HepG2 (cell line): ENCODE results near the gene ACAP3. TPM values are rescaled to one million over a fixed set of nuclear protein-coding genes. Genes with fewer than 3 reads are reported as not detected.

Experiments
- ATAC-seq: fragments of 200-7000 bp; cut with Tn5 transposase; 3 replicates; pipeline ENCODE4 v1.9.1; 2020; ENCODE audit warnings: mild to moderate bottlenecking, moderate library complexity
- BruUV-seq: library from RNA; stranded (reverse); fragments of 400-500 nt; replicated peaks from 2 replicates; lab custom pipeline; 2021; lab: Mats Ljungman, UMichigan
- CTCF ChIA-PET: fragments of 300-600 bp; formaldehyde crosslinking; extraction: SDS; loops from one replicate; lab custom pipeline; 2021; ENCODE audit warnings: low total read pairs, inconsistent platforms, low intra/inter-chr PET ratio; lab: Yijun Ruan, JAX
- POLR2A ChIA-PET: fragments of 350-600 bp; sonication (Branson Sonifier 250); formaldehyde crosslinking; loops from one replicate; lab custom pipeline; 2020; ENCODE audit warnings: antibody characterized with exemption, inconsistent platforms; lab: Yijun Ruan, JAX
- DNase-seq: peaks from one replicate; pipeline ENCODE4 v3.0.0-alpha.2; 2015; ENCODE audit warnings: low spot score
- FAIRE-seq: peaks from 3 replicates; lab custom pipeline; 2011; peaks lifted over from hg19 to GRCh38; lab: Jason Lieb, UNC
- H2AFZ ChIP-seq: one replicate; pipeline ENCODE4 v1.6.1; 2011; ENCODE audit warnings: low read length, inconsistent platforms
- H3K27ac ChIP-seq: fragments of 300-600 bp; 3 replicates; pipeline ENCODE4 v1.8.0; 2011; ENCODE audit warnings: mixed run types, mild to moderate bottlenecking, mixed read lengths, low read length, inconsistent platforms; ENCODE audit not compliant: insufficient read depth; ENCODE audit errors: extremely low read length
- H3K27me3 ChIP-seq, 2 experiments: fragments of 200-600 bp in 1 of 2; 2 replicates in 1 of 2; 3 replicates in 1 of 2; pipeline versions ENCODE4 v1.6.0 to v1.8.0; 2011; ENCODE audit warnings: low read length in 2 of 2, mild to moderate bottlenecking in 2 of 2, moderate library complexity in 2 of 2, inconsistent platforms in 1 of 2; ENCODE audit not compliant: insufficient read depth in 2 of 2, control insufficient read depth in 1 of 2
- H3K36me3 ChIP-seq, 2 experiments: fragments of 200-600 bp in 1 of 2; replicated peaks in 1 of 2; 2 replicates in 1 of 2; 3 replicates in 1 of 2; pipeline versions ENCODE4 v1.5.1 to v1.8.0; 2011; ENCODE audit warnings: low read length in 2 of 2, inconsistent platforms in 1 of 2; ENCODE audit not compliant: insufficient read depth in 2 of 2, control insufficient read depth in 1 of 2
- H3K4me1 ChIP-seq: 2 replicates; pipeline ENCODE4 v1.5.1; 2012; ENCODE audit warnings: low read length, inconsistent platforms; ENCODE audit not compliant: insufficient read depth
- H3K4me2 ChIP-seq: 2 replicates; pipeline ENCODE4 v1.6.0; 2011; ENCODE audit warnings: low read depth, low read length, inconsistent platforms
- H3K4me3 ChIP-seq, 3 experiments: fragments of 200-600 bp in 1 of 3; sonication (generic), shearing (Covaris generic) in 1 of 3; replicated peaks in 1 of 3; 2 replicates each; pipeline ENCODE4 v1.5.1; 2011 to 2016; ENCODE audit warnings: low read length in 3 of 3, inconsistent platforms in 2 of 3, low read depth in 2 of 3, mild to moderate bottlenecking in 2 of 3, control low read depth in 1 of 3, mixed read lengths in 1 of 3; ENCODE audit not compliant: insufficient read depth in 1 of 3
- H3K79me2 ChIP-seq: one replicate; pipeline ENCODE4 v1.6.1; 2011; ENCODE audit warnings: low read length, inconsistent platforms; ENCODE audit not compliant: insufficient read depth
- H3K9ac ChIP-seq: 2 replicates; pipeline ENCODE4 v1.6.0; 2011; ENCODE audit warnings: mild to moderate bottlenecking, low read depth, low read length, inconsistent platforms; ENCODE audit not compliant: insufficient read depth
- H3K9me3 ChIP-seq: 2 replicates; pipeline ENCODE4 v1.5.1; 2012; ENCODE audit warnings: mild to moderate bottlenecking, low read length
- H4K20me1 ChIP-seq: 2 replicates; pipeline ENCODE4 v1.6.0; 2011; ENCODE audit warnings: inconsistent platforms, mild to moderate bottlenecking, low read length, moderate library complexity; ENCODE audit not compliant: insufficient read depth
- AFF4 ChIP-seq: sonication (generic); formaldehyde crosslinking; IDR thresholded peaks from 2 replicates; pipeline ENCODE4 v1.4.0; 2020; ENCODE audit warnings: missing genetic modification reagents
- AGO2 ChIP-seq: fragments of 200-400 bp; formaldehyde crosslinking; optimal IDR thresholded peaks from 2 replicates; pipeline ENCODE3; 2017; ENCODE audit warnings: mild to moderate bottlenecking, low read depth, low read length, moderate library complexity
- ATRX ChIP-seq: sonication (generic); formaldehyde crosslinking; IDR thresholded peaks from 2 replicates; pipeline ENCODE4 v1.4.0; 2020; ENCODE audit warnings: missing genetic modification reagents, borderline replicate concordance
- GATA4 ChIP-seq: sonication (generic); IDR thresholded peaks from 2 replicates; pipeline ENCODE4 v1.6.1; 2016; ENCODE audit warnings: antibody characterized with exemption, low read depth, borderline replicate concordance
- ISL2 ChIP-seq: sonication (generic); formaldehyde crosslinking; IDR thresholded peaks from 2 replicates; pipeline ENCODE4 v1.5.0; 2020; ENCODE audit warnings: missing genetic modification reagents
- RAD21 ChIP-seq: fragments of 450-650 bp; formaldehyde crosslinking; IDR thresholded peaks from 2 replicates; pipeline ENCODE4 v1.5.0; 2020; ENCODE audit warnings: mild to moderate bottlenecking
- RBFOX2 ChIP-seq: fragments of 200-400 bp; formaldehyde crosslinking; IDR thresholded peaks from 2 replicates; pipeline ENCODE4 v1.6.1; 2017; ENCODE audit warnings: low read depth, mild to moderate bottlenecking, low read length
- ZBTB42 ChIP-seq: sonication (generic); formaldehyde crosslinking; IDR thresholded peaks from 2 replicates; pipeline ENCODE4 v1.5.0; 2020; ENCODE audit warnings: mild to moderate bottlenecking, missing genetic modification reagents
- ZBTB44 ChIP-seq: sonication (generic); formaldehyde crosslinking; IDR thresholded peaks from 2 replicates; pipeline ENCODE4 v1.4.0; 2020; ENCODE audit warnings: missing genetic modification reagents
- ZNF430 ChIP-seq: sonication (generic); formaldehyde crosslinking; IDR thresholded peaks from 2 replicates; pipeline ENCODE4 v1.9.0; 2021; ENCODE audit warnings: mild to moderate bottlenecking, missing genetic modification reagents
- ZNF629 ChIP-seq: sonication (generic); formaldehyde crosslinking; conservative IDR thresholded peaks from 2 replicates; pipeline ENCODE4 v1.5.0; 2020; ENCODE audit warnings: missing genetic modification reagents
- ZNF710 ChIP-seq: sonication (generic); formaldehyde crosslinking; IDR thresholded peaks from 2 replicates; pipeline ENCODE4 v1.5.0; 2020; ENCODE audit warnings: mild to moderate bottlenecking, missing genetic modification reagents, borderline replicate concordance
- WGBS: methylation state at CpG from one replicate; pipeline ENCODE4 v1.1.6; 2017; ENCODE audit warnings: low lambda C conversion rate; 5-methylcytosine and 5-hydroxymethylcytosine counted together
- in situ Hi-C: cut with HindIII; loops from 2 replicates; pipeline ENCODE4 v1.10.0; 2017; ENCODE audit warnings: low pct_unique_long_range_greater_than_20kb; ENCODE audit not compliant: extremely low pct_ligation_motif_present
- intact Hi-C: fragments of 100-400 bp; cut with micrococcal nuclease; formaldehyde crosslinking; loops from one replicate; pipeline ENCODE4 v1.10.0; 2022; ENCODE audit not compliant: unreplicated experiment
- polyA plus RNA-seq, 8 experiments: library from polyadenylated mRNA; depleted of rRNA in 3 of 8; stranded (reverse) in 7 of 8; unstranded in 1 of 8; fragments of >200 nt; fragmentation: Illumina TruSeq in 4 of 8; extraction: Trizol in 4 of 8; gene quantifications; 2 replicates each; pipeline versions ENCODE4 v1.2.1 to v1.2.3, GENCODE V29; 2011 to 2016; ENCODE audit warnings: low read depth in 4 of 8, missing spikeins in 1 of 8, mixed read lengths in 1 of 8; ENCODE audit not compliant: insufficient read depth in 1 of 8
- total RNA-seq, 5 experiments: library from RNA; depleted of rRNA; stranded (reverse); fragments of >200 nt; fragmentation: Illumina TruSeq; extraction: Trizol; gene quantifications; 2 replicates each; pipeline ENCODE4 v1.2.3, GENCODE V29; 2016; ENCODE audit warnings: low read depth in 1 of 5

The ACAP3 gene
- total and polyA plus RNA-seq, 2 of the 13 experiments (the other 11 are each of a cell fraction or from before 2014, with no cell fraction given) = 29.4 to 50.8 TPM

- TF ChIP-seq AGO2 (peak; percentile 86), ZNF430 (CRISPR knock-in tag) (no peak), ZNF710 (CRISPR knock-in tag) (no peak), ZBTB42 (CRISPR knock-in tag) (no peak)
Observed at GRCh38 chr1:1351511-1352427, 44.0 kb upstream of the ACAP3 start (continued).

GRCh38 chr1:1349256-1350012, 41.7 kb upstream of the ACAP3 start, which contains the start of gene DVL1:
Gene DVL1, minus strand, starts transcription at chr1:1349418. Its CDS starts 353 bp downstream, at chr1:1349065.
- no TSS peak for BruUV-seq
- Histone ChIP-seq H4K20me1 (peaks cover 25% of the 10 kb centered on the region; the same call in 1 of the 2 replicates), H3K9ac (peak within 1 kb of the TSS; percentile 91), H3K4me1 (peaks cover 49% of the 10 kb centered on the region), H3K4me2 (peak within 1 kb of the TSS; percentile 91), H3K27me3 (no peaks in the 10 kb centered on the region), H3K9me3 (no peaks in the 10 kb centered on the region), H3K27ac (peak within 1 kb of the TSS; percentile 82), H3K79me2 (peaks cover 43% of the 10 kb centered on the region), H3K36me3 (no peaks in the 10 kb centered on the region), H2AFZ (no peak within 1 kb of the TSS), H3K4me3 (peak within 1 kb of the TSS; percentile 79 to 90 (median 85))
- DNase-seq (no peak), ATAC-seq (0 out of 3 replicates have a peak, but pooled peaks have one; percentile 3), FAIRE-seq (no peak)
- intact Hi-C loops (no loop called here), in situ Hi-C loops (no loop called here)
- ChIA-PET CTCF (interaction anchor here (2.0 kb wide), 1 partner anchor 23 kb away, joined by 13 read pairs; no protein-coding TSS in a partner anchor), POLR2A (interaction anchor here (1.6 to 2.7 kb wide), 4 partner anchors 10 to 51 kb away, joined by 8 to 38 read pairs (median 16); partner anchors contain the start of genes AURKAIP1 and MXRA8)
- WGBS = 1% methylated on average over 24 of the region's 122 CpGs
- peak; percentile 72 for TF ChIP-seq RBFOX2
- no peak for TF ChIP-seq ZNF629
- peak; percentile 58 for TF ChIP-seq RAD21 (CRISPR knock-in tag)
- TF ChIP-seq AFF4 = no peak
- TF ChIP-seq GATA4 = no peak
- TF ChIP-seq ZBTB44 = no peak
- TF ChIP-seq ATRX (CRISPR knock-in tag) = no peak
- no peak for TF ChIP-seq ISL2 (CRISPR knock-in tag)
